Raji (cell line): ENCODE measurements around the gene SMCHD1.

Experiments
- POLR2A ChIP-seq: IDR thresholded peaks from 2 replicates; pipeline ENCODE4 v1.6.1; 2011; ENCODE audit warnings: low read depth, low read length, control low read depth; ENCODE audit not compliant: insufficient read depth

The SMCHD1 gene

GRCh38 chr18:2746274-2746673 is 90.7 kb downstream of the SMCHD1 start:
- TF ChIP-seq POLR2A, result no peak

- no peak for TF ChIP-seq POLR2A
Measured at GRCh38 chr18:2758309-2758708, 102.8 kb downstream of the SMCHD1 start.

DNA sequence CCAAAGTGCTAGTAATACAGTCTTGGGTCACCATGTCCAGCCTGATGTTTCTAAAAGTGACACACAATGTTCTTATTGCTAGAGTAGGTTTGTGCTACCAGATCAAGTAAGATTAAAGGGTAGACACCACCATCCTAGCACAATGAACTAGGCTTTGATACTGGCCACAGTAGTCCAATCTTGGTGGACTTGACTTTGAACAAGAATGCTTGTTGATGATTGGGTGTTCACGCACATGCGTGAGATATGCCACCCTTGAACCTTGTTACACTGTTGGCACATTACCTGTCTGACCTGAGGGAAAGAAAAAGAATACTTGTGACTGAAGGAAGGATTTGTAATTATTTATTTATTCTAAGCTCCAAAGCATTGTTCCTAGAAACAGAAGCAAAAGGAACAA is 119.1 kb downstream of the SMCHD1 start:
- TF ChIP-seq POLR2A, result no peak

GRCh38 chr18:2776601-2777000 is 121.1 kb downstream of the SMCHD1 start:
- no peak for TF ChIP-seq POLR2A

DNA sequence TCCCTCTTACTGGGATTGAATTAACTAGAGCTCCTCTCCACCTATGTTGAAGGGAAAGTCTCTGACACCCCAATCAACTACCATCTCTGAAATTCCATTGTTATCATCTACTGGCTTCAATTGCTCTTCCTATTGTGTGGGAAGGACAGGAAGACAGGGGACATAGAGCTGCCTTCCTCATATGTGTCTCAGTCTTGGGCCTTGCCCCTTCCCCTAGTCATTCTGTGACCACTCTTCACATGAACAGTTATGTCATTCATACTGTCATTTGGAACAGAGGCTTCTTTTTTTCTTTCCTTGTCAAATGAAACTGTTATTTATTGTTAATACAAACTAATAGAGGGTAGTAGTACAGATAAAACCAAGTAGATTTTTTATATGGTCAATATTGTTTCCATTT is 121.7 kb downstream of the SMCHD1 start:
- no peak for TF ChIP-seq POLR2A

DNA sequence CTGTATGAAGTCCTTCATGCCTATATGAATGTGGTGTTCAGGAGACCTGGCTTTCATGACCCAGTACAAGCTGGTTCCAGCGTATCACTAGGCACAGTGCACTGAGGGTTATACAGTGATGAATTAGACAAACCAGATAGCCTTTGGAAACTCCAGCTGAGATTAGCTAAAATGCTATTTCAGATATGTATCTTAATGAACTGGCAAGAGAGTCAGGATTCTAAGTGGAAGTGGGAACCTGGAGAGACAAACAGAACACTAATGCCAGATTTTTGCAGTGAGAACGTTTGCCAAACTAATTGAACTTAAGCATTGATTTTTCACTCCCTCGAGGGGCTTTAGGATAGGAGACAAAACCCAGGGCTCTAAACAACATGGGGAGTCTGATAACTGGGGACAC is 125.2 kb downstream of the SMCHD1 start:
- TF ChIP-seq POLR2A, result no peak

- no peak for TF ChIP-seq POLR2A
Measured at GRCh38 chr18:2787225-2787624, 131.7 kb downstream of the SMCHD1 start.

DNA sequence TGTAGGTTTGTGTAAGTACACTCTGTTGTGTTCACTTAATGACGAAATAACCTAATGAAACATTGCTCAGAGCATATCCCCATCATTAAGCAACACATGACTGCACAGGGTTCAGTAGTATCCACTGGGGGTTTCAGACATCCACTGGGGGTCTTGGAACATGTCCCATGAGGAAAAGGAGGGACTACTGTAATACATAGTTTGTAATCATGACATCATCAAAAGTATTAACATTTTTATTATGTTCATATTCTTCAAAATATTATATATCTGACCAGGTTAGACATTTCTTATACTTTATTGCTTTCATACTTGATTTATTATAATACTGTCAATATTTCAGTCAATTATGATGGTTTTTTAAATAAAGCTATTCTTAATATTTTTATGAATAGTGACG is 136.9 kb downstream of the SMCHD1 start:
- TF ChIP-seq POLR2A, result no peak

DNA sequence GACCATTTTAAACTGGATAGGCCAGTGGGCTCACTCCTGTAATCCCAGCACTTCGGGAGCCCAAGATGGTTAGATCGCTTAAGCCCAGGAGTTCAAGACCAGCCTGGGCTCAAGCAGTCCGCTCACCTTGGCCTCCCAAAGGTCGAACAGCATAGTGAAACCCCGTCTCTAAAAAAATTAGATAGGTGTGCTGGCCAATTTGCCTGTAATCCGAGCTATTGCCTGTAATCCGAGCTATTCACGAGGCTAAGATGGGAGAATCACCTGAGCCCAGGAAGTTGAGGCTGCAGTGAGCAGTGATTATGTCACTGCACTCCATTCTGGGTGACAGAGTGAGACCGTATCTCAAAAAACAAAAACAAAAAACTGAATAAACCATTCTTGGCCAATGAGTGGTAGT is 138.6 kb downstream of the SMCHD1 start:
- no peak for TF ChIP-seq POLR2A

DNA sequence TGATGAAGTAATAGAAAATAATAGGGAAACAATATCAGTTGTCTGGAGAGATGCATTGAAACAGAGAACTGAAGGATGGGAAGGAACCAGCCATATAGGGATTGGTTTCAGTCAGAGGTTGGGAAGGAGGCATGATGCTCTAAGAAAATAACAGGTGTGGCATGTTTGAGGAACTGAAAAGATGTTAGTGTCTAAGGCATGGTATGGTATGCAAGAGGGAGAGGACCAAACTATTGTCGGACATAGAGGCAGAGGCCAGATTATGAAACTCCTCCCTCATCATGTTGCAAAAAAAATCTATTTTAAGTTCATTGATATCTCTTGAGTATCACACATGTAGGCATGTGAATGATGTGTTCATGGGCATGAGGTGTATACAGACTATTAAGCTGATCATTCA is 142.4 kb downstream of the SMCHD1 start:
- TF ChIP-seq POLR2A, result no peak

DNA sequence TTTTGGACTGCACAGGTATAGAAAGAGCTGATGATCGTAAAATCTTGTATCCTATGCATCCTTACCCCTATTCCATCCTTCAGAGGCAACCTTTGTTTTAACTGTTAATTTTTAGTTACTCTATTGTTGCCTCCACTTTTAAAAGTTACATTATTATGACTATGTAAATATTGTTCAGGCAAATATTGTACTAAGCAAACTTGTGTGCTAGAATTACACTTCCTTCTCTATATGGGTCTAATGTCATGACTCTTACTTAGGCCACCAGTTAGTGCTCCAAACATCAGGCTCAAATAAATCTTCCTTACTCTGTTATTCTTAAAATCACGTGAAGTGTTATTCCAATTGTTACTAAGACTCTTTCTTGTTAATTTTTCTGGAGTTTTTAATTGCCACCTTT is 143.8 kb downstream of the SMCHD1 start:
- TF ChIP-seq POLR2A, result no peak

GRCh38 chr18:2805970-2806943 is 150.7 kb downstream of the SMCHD1 start:
- TF ChIP-seq POLR2A, result no peak

DNA sequence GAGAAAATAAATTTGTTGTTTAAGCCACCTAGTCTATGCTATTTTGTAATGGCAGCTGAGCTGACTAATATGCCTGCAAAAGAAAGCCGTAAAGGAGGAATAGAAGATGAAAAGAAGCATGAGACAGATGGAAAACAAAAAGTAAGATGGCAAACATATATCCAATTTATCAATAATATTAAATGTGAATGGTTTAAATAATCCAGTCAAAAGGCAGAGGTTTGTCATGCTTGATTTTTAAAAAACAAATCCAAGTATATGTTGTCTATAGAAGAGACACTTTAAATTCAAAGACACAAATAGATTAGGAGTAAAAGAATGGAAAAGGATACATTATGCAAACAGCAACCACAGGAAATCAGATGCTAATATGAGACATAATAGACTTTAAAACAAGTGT is 155.9 kb downstream of the SMCHD1 start:
- TF ChIP-seq POLR2A, result no peak

GRCh38 chr18:2814928-2815327 is 159.4 kb downstream of the SMCHD1 start:
- no peak for TF ChIP-seq POLR2A

DNA sequence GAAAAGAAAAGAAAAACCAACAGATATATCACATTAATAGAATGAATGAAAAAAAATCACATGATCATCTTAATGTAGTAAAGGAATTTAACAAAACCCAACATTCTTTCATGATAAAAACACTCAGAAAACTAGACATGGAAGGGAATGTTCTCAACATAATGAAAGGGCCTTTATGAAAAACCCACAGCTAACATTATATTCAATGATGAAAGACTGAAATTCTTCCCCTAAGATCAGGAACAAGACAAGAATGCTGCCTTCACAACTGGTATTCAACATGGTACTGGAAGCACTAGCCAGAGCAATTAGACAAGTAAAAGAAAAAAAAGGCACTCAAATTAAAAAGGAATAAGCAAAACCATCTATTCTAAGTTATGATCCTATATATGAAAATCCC is 162.8 kb downstream of the SMCHD1 start:
- TF ChIP-seq POLR2A, result no peak

GRCh38 chr18:2821695-2822094 is 166.2 kb downstream of the SMCHD1 start:
- no peak for TF ChIP-seq POLR2A
